Measurements from ENCODE around the gene PDE6C. TPM values are rescaled to one million over a fixed set of nuclear protein-coding genes. Genes with fewer than 3 reads are reported as not detected.
"Not testable (repeated sequence)": the region's sequence is repeated elsewhere in the genome, so short reads cannot be mapped to it uniquely, and the experiment has no call there.

Gene PDE6C
- total RNA-seq, 1 experiment from 2014 or later: not detected

DNA sequence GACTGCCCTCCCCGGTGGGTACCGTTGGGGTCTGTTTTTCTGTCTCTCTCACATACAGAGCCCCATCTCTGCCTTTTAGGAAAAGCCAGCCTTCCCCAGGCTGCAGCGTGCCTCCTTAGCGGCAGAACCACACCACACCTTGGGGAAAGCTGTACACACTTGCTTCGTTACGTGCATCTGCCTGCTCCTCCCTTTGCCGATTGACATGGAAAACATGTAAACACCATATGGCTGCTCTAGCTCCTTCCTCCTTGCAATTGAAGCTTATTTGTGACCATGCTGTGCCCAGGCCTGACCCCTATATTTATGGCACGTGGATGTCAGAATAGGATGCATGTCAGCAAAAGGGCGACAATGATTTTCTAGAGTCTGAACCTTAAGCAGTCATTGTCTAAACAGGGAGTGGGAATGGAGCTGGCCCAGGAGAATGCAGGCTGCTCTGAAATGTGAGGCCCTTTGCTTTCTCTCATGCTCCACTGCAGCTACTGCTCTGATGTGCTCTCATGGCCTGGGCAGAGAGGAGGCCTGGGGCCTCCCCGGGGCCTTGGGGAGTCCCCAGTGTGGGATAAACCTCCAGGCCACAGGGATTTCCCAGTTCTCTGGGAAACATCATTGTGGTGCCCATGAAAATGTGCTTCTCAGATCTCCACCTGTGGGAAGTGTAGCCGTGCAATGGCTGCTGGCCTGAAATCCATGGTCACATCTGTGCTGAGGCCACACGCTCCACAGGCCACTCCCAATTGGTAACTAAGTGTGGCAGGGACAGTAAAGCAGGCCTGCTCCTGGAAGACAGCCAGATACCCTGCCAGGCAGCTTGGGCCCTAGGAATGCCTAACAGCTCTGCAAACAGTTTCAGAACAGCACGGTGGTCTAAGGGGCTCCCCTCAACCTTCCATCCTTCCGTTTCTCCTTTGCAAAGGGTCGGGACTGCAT is 18.6 kb downstream of the PDE6C start:
- DNase-seq (ENCODE audit: low read depth): no peak

DNA sequence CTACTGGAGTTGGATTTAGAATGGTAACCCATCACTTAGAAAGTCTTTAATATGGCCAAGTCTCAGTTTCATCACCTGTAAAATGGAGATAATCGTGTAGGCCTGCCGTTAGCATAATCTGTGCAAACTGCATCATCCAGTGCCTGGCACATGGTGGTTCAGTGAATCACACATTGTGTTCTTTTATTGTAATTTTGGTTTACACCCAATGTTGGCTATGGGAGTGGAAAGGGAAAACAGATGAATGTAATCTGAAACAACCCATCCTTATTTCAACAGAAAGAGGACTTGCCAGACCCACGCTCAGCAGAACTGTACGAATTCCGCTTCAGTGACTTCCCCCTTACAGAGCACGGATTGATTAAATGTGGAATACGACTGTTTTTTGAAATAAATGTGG is 27.5 kb downstream of the PDE6C start:
- DNase-seq (ENCODE audit: low read depth): no peak

DNA sequence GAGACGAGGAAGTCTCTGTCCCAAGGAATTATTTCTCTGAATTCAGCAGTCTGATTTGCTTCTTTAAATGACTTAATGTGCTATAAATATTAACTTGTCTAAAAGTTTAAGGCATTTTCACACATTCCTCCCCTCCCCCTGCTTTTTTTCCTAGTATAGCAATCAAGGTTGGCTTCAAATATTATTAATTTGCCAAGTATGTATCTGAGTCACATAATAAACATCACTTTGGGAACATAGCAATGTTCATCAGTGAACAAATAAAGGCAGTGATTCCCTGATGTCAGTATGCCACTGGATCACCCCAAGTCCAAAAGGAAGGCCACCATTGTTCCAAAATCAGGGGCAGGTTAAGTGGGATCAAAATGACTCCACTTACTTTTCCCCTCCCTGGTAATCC is 40.5 kb downstream of the PDE6C start:
- DNase-seq (ENCODE audit: low read depth): no peak

DNA sequence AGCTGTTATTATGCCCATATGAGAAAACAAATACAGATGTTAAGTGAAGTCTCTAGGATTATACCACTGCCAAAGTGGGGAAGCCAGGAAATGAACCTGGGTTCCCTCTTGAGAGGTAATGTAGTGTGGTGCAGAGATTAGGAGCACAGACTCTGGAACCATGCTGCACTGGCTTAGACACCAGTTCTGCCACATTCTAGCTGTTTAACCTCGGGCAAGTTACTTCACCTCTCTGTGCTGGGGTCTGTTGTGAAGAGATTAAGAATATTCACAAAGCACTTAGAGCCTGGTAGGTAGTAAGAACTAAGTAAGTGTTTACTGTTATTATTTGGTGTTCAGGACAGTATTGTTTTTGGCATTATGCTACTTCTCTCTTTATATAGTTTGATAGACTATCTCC is 41.9 kb downstream of the PDE6C start:
- no peak for DNase-seq (ENCODE audit: low read depth)

DNA sequence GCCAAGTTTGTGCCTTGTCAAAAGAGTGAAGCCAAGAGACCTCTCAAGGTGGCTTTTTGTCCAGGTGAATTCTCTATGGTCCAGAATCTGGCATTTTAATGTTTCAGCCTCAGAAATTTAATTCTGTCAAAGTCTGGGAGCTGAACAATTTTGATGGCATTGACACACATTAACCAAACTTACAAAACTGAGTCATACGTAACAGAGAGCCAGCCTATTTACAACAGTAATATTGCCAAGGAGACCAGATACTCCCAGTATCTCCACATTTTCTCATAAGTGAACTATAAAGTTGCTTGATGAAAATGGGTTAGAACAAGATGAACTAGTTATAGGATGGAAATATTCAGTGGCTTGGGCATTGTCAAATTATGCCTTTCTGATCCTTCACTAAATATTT is 43.8 kb downstream of the PDE6C start:
- DNase-seq (ENCODE audit: low read depth): no peak

DNA sequence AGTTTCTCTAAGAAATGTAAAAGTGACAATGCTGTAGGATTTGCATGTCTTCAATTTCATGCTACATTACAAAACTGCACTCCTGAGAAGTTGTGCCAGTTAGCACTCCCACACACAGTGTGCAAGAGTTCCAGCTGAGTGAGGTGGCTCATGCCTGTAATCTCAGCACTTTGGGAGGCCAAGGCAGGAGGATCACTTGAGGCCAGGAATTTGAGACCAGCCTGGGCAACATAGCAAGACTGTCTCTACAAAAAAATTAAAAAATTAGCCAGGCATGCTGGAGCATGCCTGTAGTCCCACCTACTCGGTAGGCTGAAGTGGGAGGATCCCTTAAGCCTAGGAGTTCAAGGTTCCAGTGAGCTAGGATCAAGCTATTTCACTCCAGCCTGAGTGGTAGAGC is 45.4 kb downstream of the PDE6C start:
- no peak for DNase-seq (ENCODE audit: low read depth)

DNA sequence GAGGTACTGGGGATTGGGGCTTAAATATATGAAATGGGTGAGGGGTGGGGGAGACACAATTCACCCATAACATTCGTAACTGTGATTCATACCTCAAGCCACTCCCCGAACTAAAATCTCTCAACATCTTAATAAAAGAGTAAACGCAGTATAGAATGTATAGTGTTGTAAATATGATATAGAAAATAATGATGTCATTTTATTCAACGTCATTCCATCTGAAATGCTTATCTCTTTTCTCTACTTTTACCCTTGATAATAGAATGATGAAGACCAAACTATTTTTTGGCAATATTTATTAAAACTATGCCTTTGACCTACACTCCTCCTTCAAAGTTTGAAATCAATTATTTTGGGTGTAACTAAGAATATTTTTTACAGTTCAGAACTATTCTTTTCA is 53.7 kb downstream of the PDE6C start:
- DNase-seq (ENCODE audit: low read depth): no peak

DNA sequence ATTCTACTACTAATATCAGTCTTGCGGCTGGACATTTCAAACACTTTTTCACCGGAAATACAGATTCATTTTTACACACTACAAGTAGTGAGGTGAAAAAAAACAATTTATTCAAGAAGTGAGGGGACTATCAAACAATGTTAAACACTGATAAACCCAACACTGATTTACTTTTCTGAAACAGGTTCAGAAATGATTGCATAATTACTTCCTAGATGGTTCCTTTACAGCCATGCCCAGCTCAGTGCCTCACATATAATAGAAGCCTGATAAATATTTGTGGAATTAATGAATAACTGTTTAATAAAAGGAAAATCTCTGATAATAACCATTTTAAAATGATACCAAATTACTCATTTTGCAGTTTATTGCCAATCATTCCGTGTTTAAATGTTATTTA is 55.5 kb downstream of the PDE6C start:
- no peak for DNase-seq (ENCODE audit: low read depth)

DNA sequence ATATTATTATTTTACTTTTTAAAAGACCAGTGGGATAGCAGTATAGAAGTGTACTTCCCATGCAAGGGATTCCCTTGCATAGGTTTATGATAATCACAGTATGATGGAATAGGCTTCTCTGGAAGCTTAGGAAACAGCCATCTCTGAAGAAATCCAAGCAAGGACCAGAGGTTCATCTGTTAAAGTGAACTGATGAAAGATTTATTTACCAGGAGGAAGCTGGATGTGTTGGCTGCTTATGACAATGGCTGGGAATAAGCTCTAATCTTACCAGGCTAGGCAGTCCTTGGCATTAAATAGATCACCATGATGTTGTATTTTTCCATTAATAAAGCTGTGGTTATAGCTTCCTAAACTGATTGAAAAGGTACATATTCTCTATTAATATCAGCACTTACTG is 58.0 kb downstream of the PDE6C start:
- DNase-seq (ENCODE audit: low read depth): no peak

DNA sequence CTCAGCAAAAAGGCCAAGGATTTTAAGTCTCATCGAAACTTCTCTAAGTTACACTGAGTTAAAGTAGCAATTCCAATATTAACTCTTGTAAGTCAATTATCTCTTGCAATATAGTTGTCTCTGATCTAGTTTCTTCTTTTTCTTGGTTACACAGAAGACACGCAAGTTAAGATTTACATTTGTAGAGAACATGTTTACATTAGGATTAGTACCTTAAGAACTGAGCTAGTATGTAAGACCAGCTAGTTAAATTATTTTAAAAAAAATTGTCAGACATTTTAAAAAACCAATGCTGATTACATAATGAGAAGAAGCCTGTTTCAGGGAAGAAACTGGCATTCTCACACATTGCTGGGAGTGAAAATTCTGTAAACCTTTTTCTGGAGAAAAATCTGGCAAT is 58.7 kb downstream of the PDE6C start:
- no peak for DNase-seq (ENCODE audit: low read depth)

DNA sequence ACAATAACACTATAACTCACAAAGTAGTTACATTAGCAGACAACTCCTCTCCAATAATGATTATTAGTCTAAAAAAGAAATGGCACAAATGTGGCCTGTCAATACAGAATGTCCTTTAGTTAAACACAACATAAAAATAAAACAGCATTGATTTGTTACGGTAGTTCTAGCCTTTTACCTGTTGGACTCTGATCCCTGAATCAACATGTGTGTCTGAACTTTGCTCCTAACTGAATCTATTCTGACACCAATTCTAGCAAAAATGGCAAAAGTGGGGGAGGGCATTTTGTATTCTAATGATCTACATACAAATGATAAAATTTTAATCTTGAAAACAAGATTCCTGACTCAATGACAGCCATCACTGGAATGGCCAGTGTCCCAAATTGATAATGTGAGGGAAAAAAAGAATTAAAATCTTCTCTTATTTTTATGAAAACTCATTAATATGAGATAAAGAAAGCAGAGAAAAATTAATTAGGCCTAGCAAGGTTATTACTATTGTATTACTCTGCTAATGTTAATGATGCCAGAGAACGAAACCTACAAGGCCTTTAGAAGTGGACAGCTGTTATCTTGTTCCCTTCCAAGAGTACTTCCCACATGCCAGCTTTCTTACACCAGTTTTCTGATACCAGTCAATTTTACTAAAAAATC is 59.8 kb downstream of the PDE6C start:
- no peak for DNase-seq (ENCODE audit: low read depth)

DNA sequence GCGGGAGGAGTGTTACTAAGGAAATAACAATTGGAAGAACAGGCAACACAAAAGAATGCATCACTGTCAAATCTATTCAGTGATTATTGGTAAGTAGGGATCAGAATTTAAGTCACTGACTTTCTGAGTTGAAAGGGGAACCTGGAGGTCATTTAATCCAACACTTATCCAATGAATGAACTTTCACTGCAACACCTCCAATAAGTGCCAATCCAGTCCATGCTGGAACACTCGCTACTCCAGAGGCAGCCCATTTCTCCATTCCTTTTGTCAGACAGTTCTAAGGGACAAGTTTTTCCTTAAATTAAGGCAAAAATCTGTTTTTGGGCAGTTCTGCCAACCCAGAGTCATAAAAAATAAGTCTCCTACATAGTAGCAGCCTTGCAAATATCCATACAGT is 60.6 kb downstream of the PDE6C start:
- no peak for DNase-seq (ENCODE audit: low read depth)

DNA sequence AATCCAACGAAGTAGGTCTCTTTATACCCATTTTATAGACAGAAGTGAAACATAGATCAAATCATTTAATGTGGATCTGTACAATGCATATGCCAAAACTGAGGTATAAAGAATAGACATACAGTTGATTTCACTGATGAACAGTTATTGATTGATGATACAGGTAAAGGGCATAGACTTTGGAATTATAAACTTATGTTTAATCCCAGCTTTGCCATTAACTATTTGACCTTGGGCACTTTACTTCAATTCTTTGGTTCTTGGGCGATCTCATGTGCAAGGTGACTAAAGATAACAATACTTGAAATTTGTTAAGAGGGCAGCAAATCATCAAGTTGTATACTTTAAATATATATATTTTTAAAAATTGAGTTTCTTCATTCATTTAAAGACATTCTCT is 61.5 kb downstream of the PDE6C start:
- DNase-seq (ENCODE audit: low read depth): no peak

DNA sequence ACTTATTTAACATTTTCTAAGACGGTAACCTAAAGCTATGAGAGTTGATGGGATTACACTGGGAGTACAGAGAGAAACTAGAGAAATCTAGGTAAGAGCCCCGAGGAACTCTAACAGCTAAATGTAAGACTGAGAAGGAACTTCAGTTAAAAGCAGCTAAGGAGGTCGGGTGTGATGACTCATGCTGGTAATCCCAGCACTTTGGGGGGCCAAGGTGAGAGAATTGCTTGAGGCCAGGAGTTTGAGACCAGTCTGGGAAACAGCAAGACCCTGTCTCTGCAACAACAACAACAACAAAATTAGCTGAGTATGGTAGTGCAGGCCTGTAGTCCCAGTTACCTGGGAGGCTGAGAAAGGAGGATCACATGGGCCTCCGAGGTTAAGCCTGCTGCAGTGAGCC is 66.0 kb downstream of the PDE6C start:
- DNase-seq (ENCODE audit: low read depth): no peak

DNA sequence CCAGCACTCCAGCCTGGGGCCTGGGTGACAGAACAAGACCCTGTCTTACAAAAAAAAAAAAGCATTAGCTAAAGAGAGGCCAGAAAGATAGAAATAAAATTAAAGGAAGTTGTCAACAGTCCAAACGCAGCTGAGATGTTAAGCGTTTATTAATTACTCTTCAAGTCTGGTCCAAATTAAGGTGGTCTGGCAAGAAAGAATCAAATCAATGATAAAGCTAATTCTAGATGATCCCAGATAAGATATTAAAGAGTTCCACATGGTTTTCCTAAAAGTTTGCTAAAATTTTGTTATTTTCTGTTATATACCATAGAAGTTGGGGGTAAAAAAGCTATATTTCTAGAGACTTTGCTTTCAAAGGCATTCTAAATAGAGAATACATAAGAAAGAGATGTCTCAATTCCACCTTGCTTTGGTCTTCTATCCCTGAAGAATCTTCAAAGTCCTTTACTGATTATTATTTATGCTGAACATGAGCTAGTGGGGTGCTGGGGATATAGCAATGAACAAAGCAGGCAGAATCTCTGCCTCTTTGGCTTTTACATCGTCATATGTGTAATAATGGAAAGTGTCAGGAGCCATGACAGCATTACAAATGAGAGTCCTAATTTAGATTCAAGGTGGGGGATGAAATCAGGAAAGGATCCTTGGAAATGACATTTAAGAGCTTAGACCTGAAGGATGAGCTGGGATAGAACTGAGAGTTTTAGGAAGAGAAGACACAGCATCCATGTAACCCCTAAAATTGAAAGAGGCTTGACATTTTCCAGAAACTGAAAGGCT is 66.7 kb downstream of the PDE6C start:
- DNase-seq (ENCODE audit: low read depth): no peak

DNA sequence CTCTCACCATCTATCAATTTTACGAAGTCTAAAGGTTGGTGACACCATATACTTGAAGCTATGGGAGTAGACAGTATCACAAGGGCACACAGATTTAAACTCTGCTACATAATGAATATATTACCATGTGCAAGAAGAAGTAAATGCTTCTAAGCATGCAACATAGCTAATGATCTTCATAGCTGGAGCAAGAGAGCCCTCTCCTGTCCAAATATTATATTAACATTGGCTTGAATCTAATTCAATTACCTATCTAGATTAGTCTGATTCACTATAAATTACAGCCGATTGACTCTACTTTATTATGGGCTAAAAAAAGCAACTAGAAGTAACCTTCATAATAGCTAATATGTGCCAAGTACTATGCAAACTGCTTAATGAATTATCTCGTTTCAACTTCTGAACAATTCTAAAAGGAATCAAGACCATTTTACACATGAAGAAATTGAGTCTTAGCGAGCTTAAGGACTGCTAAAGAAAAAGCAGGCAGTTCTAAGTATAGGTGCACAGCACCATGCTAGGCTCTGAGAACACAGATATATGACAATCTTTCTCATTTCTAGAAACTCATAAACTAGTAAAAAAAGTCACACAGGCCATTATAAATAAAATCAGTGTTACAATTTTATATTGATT is 68.2 kb downstream of the PDE6C start:
- DNase-seq (ENCODE audit: low read depth): peak; percentile 26

DNA sequence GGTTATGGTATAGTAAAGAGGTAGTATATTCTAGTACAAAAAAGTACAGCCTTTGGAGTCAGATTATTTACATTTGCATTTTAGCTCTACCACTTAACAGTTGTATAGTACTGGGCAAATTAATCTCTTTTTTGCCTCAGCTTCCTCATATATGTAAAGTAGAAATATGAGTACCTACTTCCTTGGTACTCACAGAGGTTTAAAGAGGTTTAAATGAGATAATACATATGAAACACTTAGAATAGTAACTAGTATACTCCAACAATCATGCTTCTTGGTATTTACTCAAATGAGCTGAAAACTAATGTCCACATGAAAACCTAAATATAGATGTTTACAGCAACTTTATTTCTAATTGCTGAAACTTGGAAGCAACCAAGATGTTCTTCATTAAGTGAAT is 75.4 kb downstream of the PDE6C start:
- no peak for DNase-seq (ENCODE audit: low read depth)

DNA sequence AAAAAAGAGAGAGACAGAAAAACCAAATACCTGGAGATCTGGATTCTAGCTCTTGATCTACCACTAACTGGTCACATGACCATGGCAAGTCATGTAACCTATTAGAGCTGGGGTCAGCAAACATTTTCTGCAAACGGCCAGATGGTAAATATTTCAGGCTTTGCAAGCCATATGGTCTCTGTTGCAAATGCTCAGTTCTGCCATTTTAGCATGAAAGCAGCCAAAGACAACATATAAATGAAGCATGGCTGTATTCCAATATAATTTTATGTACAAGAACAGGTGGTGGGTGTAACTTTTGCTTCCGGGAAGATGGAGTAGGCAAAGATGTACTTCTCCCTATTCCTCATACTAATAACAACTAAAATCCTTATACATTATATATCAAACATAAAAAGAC is 83.4 kb downstream of the PDE6C start:
- DNase-seq (ENCODE audit: low read depth): no peak

DNA sequence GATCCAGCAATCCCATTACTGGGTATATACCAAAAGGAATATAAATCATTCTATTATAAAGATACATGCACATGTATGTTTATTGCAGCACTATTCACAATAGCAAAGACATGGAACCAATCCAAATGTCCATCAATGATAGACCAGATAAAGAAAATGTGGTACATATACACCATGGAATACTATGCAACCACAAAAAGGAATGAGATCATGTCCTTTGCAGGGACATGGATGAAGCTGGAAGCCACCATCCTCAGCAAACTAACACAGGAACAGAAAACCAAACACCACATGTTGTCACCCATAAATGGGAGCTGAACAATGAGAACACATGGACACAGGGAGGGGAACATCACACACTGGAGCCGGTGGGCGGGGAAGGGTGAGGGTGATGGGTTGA is 84.2 kb downstream of the PDE6C start:
- not testable (repeated sequence) for DNase-seq (ENCODE audit: low read depth)

DNA sequence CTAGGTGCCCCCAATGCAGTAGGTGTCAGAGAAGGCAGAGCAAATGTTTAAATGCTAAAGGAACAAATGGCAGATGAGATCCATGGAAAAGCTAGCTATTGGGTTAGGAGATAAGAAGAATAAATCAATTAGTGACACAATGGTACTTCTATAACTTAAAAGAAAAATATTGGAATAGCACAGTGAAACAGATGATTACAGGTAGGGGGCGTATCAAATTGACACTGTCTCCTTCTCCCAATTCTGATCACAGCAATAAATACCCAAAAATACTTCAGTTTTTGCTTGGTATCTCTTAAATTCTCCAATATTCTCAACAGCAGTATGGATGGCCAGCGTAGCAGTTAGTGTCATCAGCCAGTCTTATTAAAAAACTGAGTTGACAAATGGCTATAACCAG is 84.9 kb downstream of the PDE6C start:
- no peak for DNase-seq (ENCODE audit: low read depth)

DNA sequence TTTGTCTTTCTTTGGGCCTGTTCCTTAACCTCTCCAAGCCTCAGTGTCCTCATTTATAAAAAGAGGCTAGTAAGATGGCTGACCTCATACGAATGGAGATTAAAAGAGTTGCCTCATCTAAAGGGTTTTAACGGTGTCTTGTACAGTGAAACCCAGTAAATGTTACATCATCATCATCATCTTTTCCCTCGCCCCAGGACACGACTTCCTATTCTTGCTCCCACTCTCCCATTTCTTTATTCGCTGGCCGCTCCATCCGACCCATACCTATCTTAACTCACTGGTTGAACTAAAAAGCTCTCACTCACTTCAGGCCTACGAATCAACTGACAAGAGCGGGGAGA is 89.5 kb downstream of the PDE6C start:
- DNase-seq (ENCODE audit: low read depth): peak; percentile 36

Data from RPMI7951 (cell line).